GM23338 (cell line): ENCODE results near the gene CDC42BPB. TPM values are rescaled to one million over a fixed set of nuclear protein-coding genes. Genes with fewer than 3 reads are reported as not detected.

Experiments
- ATAC-seq: fragments of 200-7000 bp; cut with Tn5 transposase; 3 replicates; pipeline ENCODE4 v1.9.1; 2020
- DNase-seq: peaks from one replicate; pipeline ENCODE4 v3.0.0-alpha.2; 2015; ENCODE audit warnings: low spot score
- H2AFZ ChIP-seq: fragments of 200-600 bp; sonication (generic); 2 replicates; pipeline ENCODE4 v1.8.0; 2016; ENCODE audit warnings: antibody characterized with exemption, mild to moderate bottlenecking, moderate library complexity
- H3F3A ChIP-seq: fragments of 200-600 bp; sonication (generic); replicated peaks from 2 replicates; pipeline ENCODE4 v1.8.0; 2017; ENCODE audit warnings: antibody characterized with exemption, mixed run types, low read depth
- H3K27ac ChIP-seq: fragments of 200-600 bp; sonication (generic); 2 replicates; pipeline ENCODE4 v1.6.1; 2016; ENCODE audit warnings: low read depth
- H3K27me3 ChIP-seq: fragments of 200-600 bp; sonication (generic); 2 replicates; pipeline ENCODE4 v1.8.0; 2016; ENCODE audit warnings: mild to moderate bottlenecking, mixed run types, moderate library complexity; ENCODE audit not compliant: insufficient read depth
- H3K36me3 ChIP-seq: fragments of 200-600 bp; sonication (generic); 2 replicates; pipeline ENCODE4 v1.8.0; 2016; ENCODE audit warnings: mild to moderate bottlenecking; ENCODE audit not compliant: insufficient read depth
- H3K4me1 ChIP-seq: fragments of 200-600 bp; sonication (generic); 2 replicates; pipeline ENCODE4 v1.8.0; 2016; ENCODE audit warnings: mild to moderate bottlenecking, moderate library complexity; ENCODE audit not compliant: insufficient read depth
- H3K4me2 ChIP-seq: fragments of 200-600 bp; sonication (generic); 2 replicates; pipeline ENCODE4 v1.7.1; 2017; ENCODE audit warnings: mixed run types
- H3K4me3 ChIP-seq: fragments of 200-600 bp; sonication (generic); 2 replicates; pipeline ENCODE4 v1.6.1; 2016; ENCODE audit warnings: mixed run types
- H3K79me2 ChIP-seq: fragments of 200-600 bp; sonication (generic); replicated peaks from 2 replicates; pipeline ENCODE4 v1.8.0; 2017; ENCODE audit warnings: mild to moderate bottlenecking; ENCODE audit not compliant: insufficient read depth
- H3K9me2 ChIP-seq: fragments of 200-600 bp; sonication (generic); 2 replicates; pipeline ENCODE4 v1.8.0; 2017; ENCODE audit not compliant: insufficient read depth
- H4K20me1 ChIP-seq: fragments of 200-600 bp; sonication (generic); replicated peaks from 2 replicates; pipeline ENCODE4 v1.8.0; 2017; ENCODE audit warnings: mild to moderate bottlenecking; ENCODE audit not compliant: insufficient read depth
- H3K27ac Mint-ChIP-seq: 2 replicates; pipeline ENCODE4 v1.8.0; 2020; ENCODE audit warnings: inconsistent platforms, mild to moderate bottlenecking, moderate library complexity, mixed read lengths
- H3K27me3 Mint-ChIP-seq: 3 replicates; pipeline ENCODE4 v1.8.0; 2022; ENCODE audit warnings: low read depth, mild to moderate bottlenecking, moderate library complexity, mixed read lengths, inconsistent platforms; ENCODE audit not compliant: insufficient read depth, poor library complexity
- H3K36me3 Mint-ChIP-seq: 3 replicates; pipeline ENCODE4 v1.8.0; 2021; ENCODE audit warnings: low read depth, mild to moderate bottlenecking, inconsistent platforms, moderate library complexity, mixed read lengths
- H3K4me1 Mint-ChIP-seq: 3 replicates; pipeline ENCODE4 v1.8.0; 2020; ENCODE audit warnings: mild to moderate bottlenecking, inconsistent platforms, mixed read lengths
- H3K4me3 Mint-ChIP-seq: 3 replicates; pipeline ENCODE4 v1.8.0; 2021; ENCODE audit warnings: moderate library complexity, mild to moderate bottlenecking, inconsistent platforms, mixed read lengths
- H3K9me3 Mint-ChIP-seq: 3 replicates; pipeline ENCODE4 v1.8.0; 2020; ENCODE audit warnings: moderate library complexity, mild to moderate bottlenecking, inconsistent platforms, mixed read lengths
- CREB1 ChIP-seq: fragments of 250-450 bp; sonication (Bioruptor Pico); IDR thresholded peaks from 2 replicates; pipeline ENCODE4 v1.5.0; 2020; ENCODE audit warnings: low read depth, mild to moderate bottlenecking, moderate library complexity
- EZH2 ChIP-seq: fragments of 200-600 bp; sonication (generic); IDR thresholded peaks from one replicate; pipeline ENCODE4 v1.8.0; 2017; ENCODE audit warnings: antibody characterized with exemption, mild to moderate bottlenecking, low read depth; ENCODE audit not compliant: unreplicated experiment
- NANOG ChIP-seq: IDR thresholded peaks from 2 replicates; pipeline ENCODE4 v1.6.1; 2016; ENCODE audit warnings: antibody characterized with exemption, borderline replicate concordance
- POLR2AphosphoS5 ChIP-seq: IDR thresholded peaks from 2 replicates; pipeline ENCODE4 v1.6.1; 2016; ENCODE audit warnings: antibody characterized with exemption, low read depth
- STAT1 ChIP-seq: IDR thresholded peaks from one replicate; pipeline ENCODE4 v1.6.1; 2016; ENCODE audit warnings: antibody characterized with exemption; ENCODE audit not compliant: unreplicated experiment
- ZNF331 ChIP-seq: fragments of 250-450 bp; sonication (Bioruptor Pico); IDR thresholded peaks from 2 replicates; pipeline ENCODE4 v1.5.0; 2020; ENCODE audit warnings: low read depth, mild to moderate bottlenecking, moderate library complexity
- ZNF462 ChIP-seq: fragments of 250-450 bp; sonication (Bioruptor Pico); IDR thresholded peaks from 2 replicates; pipeline ENCODE4 v1.5.0; 2020; ENCODE audit warnings: mild to moderate bottlenecking, moderate library complexity
- polyA plus RNA-seq: library from polyadenylated mRNA; unstranded; fragments of >200 nt; fragmentation: Nextera tagmentation; extraction: Ambion mirVana; gene quantifications from 2 replicates; pipeline ENCODE4 v1.2.1, GENCODE V29; 2016
- total RNA-seq: library from RNA; depleted of rRNA; stranded (reverse); fragments of >200 nt; shearing (Covaris generic); gene quantifications from 2 replicates; pipeline ENCODE4 v1.2.3, GENCODE V29; 2014

The CDC42BPB gene
- total and polyA plus RNA-seq, 2 experiments from 2014 or later, result 12.3 to 127 TPM

- H3K27ac Mint-ChIP-seq, result no peak overlapping the region
- no peak overlapping the region for H3K4me2 ChIP-seq
- ATAC-seq, result no peak
- peaks cover 7% of the 10 kb centered on the region for H3K27me3 Mint-ChIP-seq
- H3K27me3 ChIP-seq, result no peaks in the 10 kb centered on the region
- H3K9me3 Mint-ChIP-seq, result no peaks in the 10 kb centered on the region
- no peaks in the 10 kb centered on the region for H3K36me3 ChIP-seq
- no peak for DNase-seq
- H3K4me1 Mint-ChIP-seq, result peaks cover 14% of the 10 kb centered on the region
- H2AFZ ChIP-seq, result no peak overlapping the region
- H3K4me1 ChIP-seq, result peaks cover 5% of the 10 kb centered on the region; the same call in 1 of the 2 replicates
- no peak for TF ChIP-seq ZNF462 (CRISPR knock-in tag)
- no peak for TF ChIP-seq STAT1
- no peak for TF ChIP-seq ZNF331
- peaks cover 3% of the 10 kb centered on the region; the same call in 1 of the 2 replicates for H4K20me1 ChIP-seq
- no peak overlapping the region for H3K4me3 ChIP-seq
- 0 out of 2 replicates have a peak, but pooled peaks cover 4% of the 10 kb centered on the region for H3F3A ChIP-seq
- no peak overlapping the region for H3K4me3 Mint-ChIP-seq
- H3K79me2 ChIP-seq, result no peaks in the 10 kb centered on the region
- H3K27ac ChIP-seq, result no peak overlapping the region
- no peaks in the 10 kb centered on the region for H3K9me2 ChIP-seq
- no peaks in the 10 kb centered on the region for H3K36me3 Mint-ChIP-seq
Measured at GRCh38 chr14:103061482-103061976, 4.2 kb upstream of the CDC42BPB start.

- H3K27ac Mint-ChIP-seq, result no peak overlapping the region
- ATAC-seq, result no peak
- peaks cover 18% of the 10 kb centered on the region for H3K79me2 ChIP-seq
- H3K27me3 Mint-ChIP-seq, result peaks cover 8% of the 10 kb centered on the region
- 0 out of 2 replicates have a peak, but pooled peaks cover 7% of the 10 kb centered on the region for H3F3A ChIP-seq
- no peak overlapping the region for H2AFZ ChIP-seq
- H3K4me2 ChIP-seq, result no peak overlapping the region
- peaks cover 4% of the 10 kb centered on the region; the same call in 1 of the 3 replicates for H3K36me3 Mint-ChIP-seq
- no peak overlapping the region for H3K27ac ChIP-seq
- H3K4me3 ChIP-seq, result no peak overlapping the region
- no peak for DNase-seq
- H3K4me1 ChIP-seq, result peaks cover 14% of the 10 kb centered on the region
- peaks cover 19% of the 10 kb centered on the region for H4K20me1 ChIP-seq
- no peaks in the 10 kb centered on the region for H3K27me3 ChIP-seq
- H3K9me3 Mint-ChIP-seq, result no peaks in the 10 kb centered on the region
- H3K36me3 ChIP-seq, result no peaks in the 10 kb centered on the region
- H3K4me1 Mint-ChIP-seq, result peaks cover 24% of the 10 kb centered on the region
- no peaks in the 10 kb centered on the region for H3K9me2 ChIP-seq
- H3K4me3 Mint-ChIP-seq, result no peak overlapping the region
- TF ChIP-seq CREB1 (no peak), ZNF331 (no peak), ZNF462 (CRISPR knock-in tag) (no peak), EZH2 (no peak), POLR2AphosphoS5 (no peak), NANOG (no peak)
Measured at GRCh38 chr14:103059556-103059955, 2.2 kb upstream of the CDC42BPB start.
